ENCODE data around the gene PCNX4.
A peak's percentile ranks its signal among the peaks of the same experiment; 100 is the strongest.
"Not testable (repeated sequence)": the region's sequence is repeated elsewhere in the genome, so short reads cannot be mapped to it uniquely, and the experiment has no call there.

Gene PCNX4

DNA sequence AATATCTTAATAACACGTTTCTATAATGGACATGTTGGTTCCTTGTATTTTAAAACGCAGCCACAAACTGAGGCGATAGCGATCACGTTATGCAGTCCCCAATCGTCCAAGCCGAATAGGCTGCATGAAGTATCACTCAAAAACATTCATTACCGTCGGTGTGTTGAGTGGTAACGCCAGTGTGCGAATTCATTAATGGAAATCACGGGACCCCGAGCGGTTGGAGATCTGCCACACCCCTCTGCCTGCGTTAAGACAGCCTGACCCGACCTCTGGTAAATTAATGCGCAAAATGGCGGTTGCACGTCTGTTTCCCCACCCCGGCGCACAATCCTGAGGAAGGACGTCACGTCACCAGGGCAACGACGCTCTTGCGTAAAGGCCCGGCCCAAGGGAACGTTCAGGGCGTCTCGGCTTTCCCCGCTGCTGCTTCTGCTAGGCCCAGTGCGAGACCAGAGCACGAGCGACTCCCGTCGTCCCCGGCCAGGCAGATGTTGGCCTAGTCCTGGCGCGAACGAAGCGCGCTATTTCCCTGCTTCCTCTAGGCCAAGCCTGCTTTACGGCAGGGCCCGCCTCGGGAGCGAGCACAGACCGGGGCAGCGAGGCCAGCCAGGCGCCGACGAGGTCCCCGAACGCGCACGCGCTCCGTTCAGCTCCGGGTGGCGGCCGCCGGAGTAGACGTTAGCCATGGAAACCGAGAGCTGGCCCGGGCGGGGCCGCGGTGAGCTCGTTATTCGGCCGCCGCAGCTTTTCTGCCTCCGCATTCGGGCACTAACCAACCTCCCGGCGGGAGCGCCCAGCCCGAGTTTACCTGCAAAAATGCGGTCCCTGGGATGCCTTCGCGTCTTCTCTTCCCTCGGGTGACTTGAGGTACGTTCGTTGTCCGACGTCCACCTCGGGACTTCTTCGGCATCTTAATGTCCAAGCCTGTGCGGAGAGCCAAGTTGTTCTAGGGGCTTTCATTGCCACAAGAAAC is at the start of gene PCNX4:
Gene PCNX4, plus strand, starts transcription at position 374 of the 976 bp plus-strand sequence. CDS start 15,716 bp downstream, outside the sequence.
- DNase-seq: peak; percentile 94

DNA sequence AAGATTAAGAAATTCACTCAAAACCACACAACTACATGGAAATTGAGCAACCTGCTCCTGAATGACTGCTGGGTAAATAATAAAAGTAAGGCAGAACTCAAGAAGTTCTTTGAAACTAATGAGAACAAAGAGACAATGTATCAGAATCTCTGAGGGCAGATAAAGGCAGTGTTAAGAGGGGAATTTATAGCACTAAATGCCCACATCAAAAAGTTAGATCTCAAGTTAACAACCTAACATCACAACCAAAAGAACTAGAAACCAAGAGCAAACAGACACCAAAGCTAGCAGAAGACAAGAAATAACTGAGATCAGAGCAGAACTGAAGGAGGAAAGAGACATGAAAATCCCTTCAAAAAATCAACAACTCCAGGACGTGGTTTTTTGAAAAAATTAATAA is 43.7 kb upstream of the PCNX4 start:
- not testable (repeated sequence) for DNase-seq

DNA sequence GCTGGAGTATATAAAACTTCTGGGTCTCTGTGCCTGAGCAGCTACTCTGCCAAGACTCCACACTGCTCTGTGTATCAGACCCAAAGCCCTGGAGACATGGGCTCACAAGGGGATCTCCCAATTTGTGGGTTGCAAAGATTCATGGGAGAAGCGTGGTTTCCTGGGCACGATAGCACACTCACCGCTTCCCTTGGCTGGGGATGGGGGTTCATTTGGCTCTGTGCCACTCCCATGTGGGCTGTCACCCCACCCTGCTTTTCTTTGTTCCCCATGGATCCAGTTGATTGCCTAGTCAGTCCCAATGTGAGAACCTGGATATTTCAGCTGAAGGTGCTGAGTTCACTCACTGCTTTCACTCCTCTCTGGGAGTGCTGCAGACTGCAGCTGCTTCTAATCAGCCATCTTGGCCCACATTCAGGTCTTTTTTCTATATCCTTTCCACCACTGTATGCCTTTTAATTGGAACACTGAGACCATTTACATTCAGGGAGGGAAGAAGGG is 40.0 kb upstream of the PCNX4 start:
- peak; percentile 10 for DNase-seq

DNA sequence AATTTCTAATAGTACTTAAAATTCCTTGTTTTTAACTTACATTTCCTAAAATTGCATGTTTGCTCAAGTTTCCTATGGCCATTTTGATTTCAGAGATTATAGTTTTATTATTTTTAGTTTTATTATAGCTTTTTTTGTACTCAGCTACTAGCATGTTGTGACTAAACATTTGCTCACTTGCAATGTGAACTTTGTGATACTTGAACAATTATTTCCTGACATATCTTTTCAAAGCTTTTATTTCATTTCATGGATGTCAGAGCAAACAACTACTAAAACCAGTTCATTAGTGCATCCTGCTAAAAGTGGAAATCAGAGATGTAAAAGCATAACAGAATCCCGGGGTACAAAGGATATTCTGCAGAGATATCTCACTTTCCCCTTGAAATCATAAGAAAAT is 33.6 kb upstream of the PCNX4 start:
- no peak for DNase-seq

DNA sequence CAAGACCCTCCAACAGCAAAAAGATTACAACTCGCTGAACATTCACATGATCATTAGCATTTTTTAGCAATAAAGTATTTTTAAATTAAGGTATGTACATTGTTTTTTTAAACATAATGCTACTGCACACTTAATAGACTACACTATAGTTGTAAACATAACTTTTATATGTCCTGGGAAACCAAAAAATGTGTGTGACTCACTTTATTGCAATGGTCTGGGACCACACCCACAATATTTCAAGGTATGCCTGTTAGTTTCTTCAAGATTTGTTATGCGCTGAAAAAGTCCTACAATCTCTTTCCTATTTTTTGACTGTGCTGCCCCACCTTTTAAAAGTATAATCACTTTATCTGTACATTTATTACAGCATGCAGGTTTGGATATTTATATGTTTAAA is 30.4 kb upstream of the PCNX4 start:
- no peak for DNase-seq

DNA sequence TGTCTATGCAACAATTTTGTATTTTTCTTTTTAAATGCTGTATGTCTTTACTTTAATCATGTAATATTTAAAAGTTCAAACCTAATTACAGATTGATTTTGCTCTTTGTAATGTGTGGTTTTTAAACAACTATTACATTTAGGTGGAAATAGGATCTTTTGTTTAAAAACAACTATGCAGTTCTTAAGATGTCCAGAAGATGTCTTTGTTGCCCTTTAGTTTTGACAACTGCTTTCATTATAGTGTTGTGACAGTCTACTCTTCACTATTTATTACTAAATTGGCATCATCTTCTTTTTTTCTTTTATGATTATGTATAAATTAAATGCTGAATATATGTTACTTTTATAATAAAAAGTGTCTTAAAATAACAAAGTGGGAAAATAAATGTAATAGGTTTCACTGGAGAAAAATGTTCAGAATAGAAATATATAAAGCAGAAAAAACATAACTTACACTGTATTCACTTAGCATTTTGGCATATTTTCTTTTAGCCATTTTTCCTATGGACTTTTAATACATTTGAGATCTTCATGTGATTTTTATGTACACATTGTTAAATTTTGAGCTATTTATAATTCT is 27.1 kb upstream of the PCNX4 start:
- DNase-seq: peak; percentile 51

DNA sequence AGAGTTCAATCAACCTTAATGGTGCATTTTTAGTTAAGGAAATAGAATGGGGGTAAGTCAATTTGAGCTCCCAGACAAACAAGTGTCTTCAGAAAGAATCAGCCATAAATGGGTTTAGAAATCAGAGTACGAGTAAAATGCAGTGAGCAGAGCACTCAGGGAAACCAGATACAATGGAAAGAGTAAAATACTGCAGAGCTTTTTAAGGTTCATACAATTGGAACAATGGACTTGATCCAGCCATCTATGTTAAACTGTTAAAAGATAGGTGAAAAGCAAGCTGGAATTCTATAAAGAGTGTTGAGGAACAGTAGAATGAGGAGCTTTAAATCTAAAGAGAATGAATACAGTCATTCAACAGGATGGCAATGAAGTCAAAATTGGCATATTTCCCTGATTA is 23.8 kb upstream of the PCNX4 start:
- DNase-seq: no peak

DNA sequence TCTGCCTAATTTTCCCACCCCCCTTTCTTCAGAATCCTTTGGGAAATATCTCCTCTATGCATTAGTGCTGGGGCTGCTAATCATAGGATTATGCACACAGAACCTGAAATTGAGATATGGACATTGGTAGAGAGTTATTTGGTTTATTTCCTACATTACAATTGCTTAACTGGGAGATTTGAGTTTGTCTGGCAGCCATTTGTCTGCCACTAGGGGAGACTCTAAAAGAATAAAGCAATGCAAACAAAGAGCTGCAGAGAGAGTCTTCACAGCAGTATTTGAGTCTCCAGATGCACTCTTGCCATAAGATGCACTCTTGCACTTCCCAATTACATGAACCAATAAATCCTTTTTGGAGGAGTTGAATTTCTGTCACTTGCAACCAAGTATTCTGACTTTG is 12.0 kb upstream of the PCNX4 start:
- DNase-seq: no peak

DNA sequence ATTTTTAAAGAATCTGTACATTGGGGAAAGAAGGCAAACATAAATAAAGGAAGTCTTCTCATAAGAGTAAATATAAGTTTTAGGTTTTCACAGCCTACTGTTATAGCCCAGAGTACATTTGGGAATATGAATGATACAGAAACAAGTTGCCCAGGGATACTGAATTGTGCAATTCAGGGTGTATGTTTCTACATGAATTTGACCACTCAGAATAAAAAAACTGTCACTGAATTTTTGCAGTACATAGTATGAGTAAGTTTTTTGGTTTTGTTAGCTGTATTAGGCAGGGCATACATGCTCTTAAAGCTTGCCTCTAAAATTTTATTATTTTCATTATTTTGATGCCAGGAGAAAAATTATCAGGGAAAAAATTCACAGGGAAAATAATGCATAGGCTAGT is 6.6 kb upstream of the PCNX4 start:
- no peak for DNase-seq

DNA sequence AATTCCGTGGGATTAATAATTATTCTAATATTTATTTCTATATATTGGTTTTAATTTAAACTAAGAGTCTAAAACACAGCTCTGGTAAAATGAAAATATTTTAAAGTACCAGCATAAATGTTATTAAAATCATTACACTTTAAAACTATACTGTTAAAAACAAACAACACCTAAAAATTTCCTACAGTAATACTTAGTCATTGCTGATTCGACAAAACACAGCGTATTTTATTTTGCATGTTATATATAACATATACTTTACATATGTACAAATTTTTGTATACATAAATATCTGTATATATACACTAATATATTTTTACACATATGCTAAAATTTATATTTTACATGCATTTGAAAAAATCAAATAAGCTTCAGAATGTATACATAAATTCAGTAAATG is 6.0 kb upstream of the PCNX4 start:
- DNase-seq: no peak

DNA sequence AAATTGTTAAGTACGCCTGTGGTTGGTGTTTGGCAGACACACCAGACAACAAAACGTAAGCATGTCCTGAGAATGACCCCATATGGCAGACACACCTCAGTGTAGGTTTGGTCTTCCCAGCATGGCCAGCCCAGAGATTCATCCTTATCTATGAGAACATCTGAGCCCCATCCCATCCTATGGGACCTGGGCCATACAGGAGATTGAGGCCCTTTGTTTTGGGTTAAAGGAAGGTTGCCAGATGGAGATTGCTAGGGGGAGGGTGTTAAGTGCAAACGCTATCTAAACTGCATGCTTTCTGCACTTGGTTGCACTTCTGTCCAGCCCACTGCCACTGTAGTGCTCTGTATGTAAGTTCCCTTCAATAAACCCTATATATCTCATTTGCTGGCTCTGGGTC is 4.1 kb upstream of the PCNX4 start:
- DNase-seq: no peak

DNA sequence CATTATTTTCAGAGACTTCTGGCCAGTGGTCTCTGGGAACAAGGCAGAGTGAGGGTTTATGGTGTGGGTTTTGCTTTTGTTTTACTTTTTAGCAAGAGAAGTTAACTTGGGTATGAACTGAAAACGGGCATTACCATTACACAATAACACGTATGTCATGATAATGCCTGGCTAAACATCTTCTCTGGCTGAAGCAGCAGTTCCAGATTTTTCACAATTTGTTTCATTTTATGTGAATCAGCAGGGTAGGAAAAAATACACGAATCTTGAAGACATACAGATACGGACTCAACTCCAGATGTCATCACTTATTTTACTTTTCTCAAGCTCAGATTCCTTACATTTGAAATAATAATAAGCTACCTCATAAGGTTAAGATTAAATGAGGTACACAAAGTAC is 2.5 kb upstream of the PCNX4 start:
- no peak for DNase-seq

DNA sequence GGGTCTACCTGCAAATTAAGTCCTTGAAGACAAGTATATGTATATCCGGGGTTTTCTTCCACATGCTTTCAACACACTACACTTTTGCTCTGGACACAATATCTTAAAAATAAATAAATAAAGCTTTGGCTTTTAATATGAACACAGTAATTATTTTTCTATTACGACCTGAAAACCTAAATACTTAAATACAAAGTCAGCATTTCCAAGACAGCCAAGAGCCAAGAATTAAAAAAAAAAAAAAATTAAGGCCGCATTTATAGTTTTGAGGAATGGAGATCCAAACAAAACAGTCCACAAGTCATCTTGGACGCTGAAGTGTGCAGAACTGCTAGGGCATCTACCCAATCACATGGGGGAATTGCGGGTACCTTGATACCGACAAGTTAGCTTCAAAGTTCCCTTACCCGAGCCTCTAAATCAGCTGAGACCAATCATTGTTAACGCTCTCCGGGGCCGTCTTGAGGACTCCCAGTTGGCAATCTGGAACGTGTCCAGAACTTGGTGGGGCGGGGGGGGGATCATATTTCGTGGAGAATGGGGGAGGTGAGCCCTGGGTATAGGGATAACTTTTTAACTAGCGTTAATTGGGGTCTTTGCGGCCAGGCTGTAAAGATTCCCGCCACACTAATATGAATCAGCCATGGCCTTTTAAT is 731 bp upstream of the PCNX4 start:
- peak; percentile 28 for DNase-seq

DNA sequence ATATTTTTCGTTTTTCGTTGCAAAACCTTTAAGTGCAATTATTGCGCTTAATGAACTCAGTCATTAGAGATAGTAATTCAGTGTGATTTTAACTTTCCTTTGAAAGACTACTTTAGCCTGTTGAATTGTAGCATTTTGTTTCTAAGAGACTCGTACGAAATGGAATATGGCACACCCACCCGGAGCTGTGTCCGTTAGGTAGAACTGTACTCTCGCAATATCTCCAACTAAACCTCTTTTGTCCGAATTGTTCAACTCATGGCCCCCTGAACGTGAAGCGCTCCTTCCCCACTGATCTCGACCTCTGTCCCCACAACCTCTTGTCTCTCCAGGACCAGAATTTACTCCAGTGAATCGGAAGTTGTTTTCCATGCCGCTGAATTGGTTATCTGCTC is 800 bp downstream of the PCNX4 start:
- DNase-seq: peak; percentile 20

DNA sequence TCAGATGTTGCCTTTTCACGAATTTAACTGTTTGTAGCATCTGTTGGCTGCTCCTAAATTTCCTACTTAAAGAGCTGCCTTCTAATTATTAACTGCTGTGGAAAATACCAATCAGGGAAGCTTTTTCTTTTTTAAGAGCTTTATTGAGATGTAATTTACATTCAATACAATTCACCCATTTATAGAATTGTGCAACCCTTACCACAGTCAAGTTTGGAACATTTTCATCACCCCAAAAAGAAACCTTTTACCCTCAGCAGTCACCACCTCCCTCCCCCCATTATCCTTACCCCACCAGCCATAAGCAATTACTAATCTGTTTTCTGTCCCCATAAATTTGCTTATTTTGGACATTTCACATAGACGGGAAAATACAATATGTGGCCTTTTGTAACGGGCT is 1.4 kb downstream of the PCNX4 start:
- DNase-seq: no peak

DNA sequence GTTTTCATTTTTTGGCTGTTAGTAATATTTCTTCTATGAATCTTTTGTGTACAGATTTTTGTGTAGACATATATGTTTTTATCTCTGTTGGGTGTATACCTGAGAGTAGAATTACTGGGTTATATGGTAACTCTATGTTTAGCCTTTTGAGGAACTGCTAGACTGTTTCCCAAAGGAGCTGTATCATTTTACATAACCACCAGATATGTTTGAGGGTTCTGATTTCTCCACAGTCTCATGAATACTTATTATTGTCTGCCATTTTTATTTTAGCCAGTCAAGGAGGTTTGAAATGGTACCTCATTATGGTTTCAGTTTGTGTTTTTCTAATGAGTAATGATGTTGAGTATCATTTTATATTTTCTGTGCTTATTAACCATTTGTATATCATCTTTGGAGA is 1.9 kb downstream of the PCNX4 start:
- no peak for DNase-seq

DNA sequence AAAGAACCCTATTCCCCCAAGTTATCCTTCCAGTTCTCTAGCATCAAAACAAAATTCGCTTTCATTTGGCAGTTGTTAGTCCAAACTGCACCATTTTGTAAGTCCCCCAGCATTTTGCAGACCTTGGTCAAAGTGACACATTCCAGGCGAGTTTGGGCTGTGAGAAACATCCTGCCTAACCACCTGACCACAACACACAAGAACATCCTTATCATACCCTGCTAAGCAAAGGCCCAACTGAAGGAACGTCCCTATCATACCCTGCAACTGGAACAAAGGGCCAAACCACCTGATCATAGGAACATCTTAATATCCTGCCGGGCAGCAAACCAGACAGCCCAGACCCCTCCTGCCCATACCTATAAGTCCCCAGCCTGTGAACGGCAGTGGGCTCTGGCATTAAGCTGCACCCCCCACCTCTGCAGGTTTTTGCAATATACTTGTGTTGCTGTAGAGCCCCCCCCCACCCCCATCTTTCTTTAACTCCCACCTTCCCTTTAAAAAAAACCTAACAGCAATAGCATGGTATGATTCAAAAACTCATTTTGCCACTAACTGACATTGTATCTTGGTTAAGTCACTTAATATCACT is 2.7 kb downstream of the PCNX4 start:
- peak; percentile 20 for DNase-seq

DNA sequence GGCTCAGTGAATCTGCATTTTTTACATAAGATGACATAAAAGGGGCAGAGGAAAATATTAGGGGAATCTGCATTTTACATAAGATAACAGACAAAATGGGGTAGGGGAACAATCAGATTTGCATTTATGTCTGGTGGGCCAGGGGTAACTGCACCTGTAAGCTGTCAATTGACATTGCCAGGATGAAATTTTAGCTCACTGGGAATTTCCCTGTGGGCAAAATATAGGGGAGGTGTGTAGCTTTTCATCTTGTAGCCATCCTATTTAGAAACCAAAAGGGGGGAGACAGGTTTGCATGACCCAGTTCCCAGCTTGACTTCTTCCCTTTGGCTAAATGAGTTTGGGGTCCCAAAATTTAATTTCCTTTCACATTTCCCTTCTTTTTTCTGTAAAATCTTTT is 3.5 kb downstream of the PCNX4 start:
- DNase-seq: no peak

DNA sequence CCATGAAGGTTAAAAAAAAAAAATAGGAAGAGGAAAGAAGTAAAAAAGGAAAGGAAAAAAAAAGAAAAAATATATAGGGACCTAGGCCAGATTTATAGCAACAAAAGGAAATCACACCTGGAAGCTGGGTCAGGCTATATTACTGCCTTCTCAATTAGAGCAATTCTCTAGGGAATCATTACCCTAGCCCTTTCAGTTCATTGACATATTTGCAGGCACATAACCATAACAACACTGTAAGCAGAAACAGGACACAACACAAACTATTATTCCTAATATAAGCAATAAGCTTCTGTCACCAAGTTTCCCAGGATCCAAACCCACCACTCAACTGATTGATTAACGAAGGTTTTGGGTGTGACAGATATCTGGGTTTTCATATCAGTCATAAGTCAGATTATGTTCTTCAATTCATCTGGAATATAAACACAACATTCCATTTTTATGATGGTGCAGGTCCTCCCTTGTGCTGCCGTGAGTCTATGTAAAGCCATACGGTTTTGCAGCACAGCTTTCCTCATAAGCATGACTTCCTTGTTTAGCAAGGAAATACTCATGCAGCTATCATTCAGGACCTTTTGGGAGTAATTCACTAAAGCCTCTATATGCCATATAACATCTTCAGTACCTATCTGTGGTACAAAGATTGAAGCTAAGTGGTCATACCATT is 4.2 kb downstream of the PCNX4 start:
- DNase-seq: no peak

DNA sequence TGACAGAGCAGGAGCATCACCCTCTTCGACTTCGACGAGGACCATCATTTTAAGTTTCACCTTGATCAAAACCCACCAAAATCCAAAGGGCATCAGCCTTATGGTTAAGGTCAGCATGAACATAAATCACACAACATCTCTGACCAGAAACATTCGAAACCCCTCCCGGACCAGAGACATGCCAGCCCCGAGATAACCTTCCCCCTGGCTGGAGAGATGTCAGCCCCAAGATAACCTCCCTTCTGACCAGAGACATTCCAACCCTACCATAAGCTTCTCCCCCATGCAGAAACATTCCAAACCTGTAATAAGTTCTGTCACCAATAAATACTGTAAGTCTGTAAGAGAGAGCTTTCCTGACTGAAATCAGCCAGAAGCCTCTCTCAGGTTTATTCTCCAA is 6.3 kb downstream of the PCNX4 start:
- no peak for DNase-seq

DNA sequence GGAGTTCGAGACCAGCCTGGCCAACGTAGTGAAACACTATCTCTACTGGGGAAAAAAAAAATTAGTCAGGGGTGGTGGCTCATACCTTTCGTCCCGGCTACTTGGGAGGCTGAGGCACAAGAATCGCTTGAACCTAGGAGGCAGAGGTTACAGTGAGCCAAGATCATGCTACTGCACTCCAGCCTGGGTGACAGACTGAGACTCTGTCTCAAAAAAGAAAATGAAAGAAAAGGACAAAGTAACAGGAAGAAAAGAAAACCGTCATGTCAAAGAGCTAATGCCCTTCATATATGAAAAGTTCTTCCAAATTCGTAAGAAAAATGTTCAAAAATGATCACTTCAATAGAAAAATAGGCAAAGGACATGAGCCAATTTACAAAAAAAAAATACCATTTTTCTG is 8.1 kb downstream of the PCNX4 start:
- DNase-seq: not testable (repeated sequence)

DNA sequence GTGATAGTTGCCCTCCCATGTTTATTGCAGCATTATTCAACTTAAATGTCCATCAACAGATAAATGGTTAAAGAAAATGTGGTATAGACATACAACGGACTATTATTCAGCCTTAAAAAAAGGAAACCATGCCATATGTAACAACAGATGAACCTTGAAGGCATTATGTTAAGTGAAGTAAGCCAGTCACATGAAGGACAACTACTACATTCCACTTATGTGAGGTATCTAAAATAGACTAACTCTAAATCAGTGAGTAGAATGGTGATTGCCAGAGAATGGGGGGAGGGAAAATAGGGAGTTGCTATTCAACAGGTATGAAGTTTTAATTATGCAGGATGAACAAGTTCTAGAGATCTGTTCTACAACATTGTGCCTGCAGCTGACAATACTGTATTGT is 10.1 kb downstream of the PCNX4 start:
- no peak for DNase-seq

DNA sequence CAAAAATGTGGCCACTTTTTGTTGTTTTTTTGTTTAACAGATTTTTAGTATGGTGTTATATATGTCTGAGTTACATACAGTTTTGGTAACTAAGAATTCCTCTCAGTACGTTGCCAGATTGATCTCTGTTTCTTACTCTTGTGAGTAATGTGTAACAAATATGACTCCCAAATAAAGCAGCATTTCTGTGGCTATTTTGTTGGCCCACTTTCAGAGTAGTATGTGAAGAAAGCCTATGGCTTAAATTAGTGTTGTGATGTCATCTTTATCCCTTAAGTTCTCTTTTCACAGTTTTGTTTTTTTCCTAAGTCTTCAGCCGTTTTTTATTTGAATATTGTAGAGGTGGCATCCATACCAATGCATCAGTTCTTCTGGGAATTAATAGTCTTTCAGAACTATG is 10.7 kb downstream of the PCNX4 start:
- DNase-seq: no peak

Data from CD4-positive, alpha-beta T cell treated with Interleukin-12 subunit alpha and Interleukin-12 subunit beta, for 1 hour (primary cell).